NAMALWA (cell line): ENCODE data around the gene SLC36A3.

ENCODE experiments used
- DNase-seq: peaks from one replicate; pipeline ENCODE4 v3.0.0-alpha.2; 2015; ENCODE audit warnings: low spot score

SLC36A3 gene

DNA sequence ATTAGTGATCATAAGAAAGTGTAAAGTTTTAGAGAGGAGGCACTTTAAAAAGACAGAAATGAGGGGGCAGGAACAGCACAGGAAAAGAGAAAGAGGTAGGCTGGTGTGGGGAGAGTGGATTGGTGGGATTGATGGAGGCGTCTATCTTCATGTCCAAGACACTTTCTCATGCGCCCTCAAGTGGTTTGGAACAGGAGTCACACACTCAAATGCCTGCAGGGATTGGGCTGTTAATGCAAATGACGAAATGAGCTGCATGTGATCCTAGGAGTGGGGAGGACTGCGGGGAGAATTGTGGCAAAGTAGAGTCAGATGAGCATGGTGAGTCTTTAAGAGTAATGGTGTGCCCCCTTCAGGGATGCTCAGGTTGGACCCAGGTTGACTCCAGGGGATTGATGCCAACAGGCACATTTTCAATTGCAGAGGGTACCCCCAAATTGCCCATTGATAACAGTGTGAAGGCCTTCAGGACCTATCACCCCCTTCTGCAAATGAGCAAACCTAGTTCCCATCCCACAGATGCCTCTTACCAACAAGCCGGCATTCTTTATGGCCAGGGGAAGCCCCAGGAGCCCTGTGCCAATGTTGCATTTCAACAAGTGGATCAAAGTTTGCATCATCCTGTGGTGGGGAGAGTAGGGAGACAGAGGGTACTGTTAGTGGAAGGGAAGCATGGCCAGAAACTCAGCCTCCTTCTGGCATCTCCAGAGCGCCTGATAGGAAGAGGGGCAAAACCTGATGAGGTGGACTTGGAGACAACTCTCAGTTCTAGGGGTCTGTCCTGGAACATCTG lies 5.3 kb downstream of the SLC36A3 start:
- peak; percentile 66 for DNase-seq

DNA sequence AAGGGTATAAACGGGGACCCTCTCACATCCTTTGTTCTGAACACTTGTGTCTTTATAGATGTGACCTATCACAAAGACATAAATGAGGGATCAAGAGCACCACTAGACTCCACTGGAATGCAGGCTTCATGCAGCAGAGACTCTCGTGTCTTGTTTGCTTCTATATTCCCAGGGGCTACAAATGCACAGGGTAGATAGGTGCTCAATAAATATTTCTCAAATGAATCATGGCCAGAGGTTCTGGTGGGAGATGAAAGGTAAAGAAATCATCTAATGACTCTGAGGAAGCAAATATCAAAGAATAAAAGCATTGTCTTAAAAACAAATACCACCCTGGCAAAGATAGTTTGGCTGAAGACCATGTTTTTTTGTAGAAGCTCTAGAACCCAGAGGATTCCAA lies 6.6 kb downstream of the SLC36A3 start:
- DNase-seq, result no peak

DNA sequence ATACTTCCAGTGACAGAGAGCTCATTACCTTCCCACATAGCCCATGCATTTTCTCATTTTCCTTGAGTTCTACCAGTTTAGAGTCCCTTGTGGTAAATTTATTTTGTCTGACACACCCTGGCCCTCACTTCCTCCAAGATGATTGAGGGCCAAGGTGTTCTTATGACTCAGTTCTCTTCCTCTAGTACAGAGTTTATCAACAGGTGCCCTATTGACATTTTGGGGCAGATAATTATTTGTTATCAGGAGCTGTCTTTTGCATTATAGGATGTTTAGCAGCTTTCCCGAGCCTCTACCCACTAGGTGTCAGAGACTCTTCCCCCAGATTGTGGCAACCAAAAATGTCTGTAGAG lies 7.1 kb downstream of the SLC36A3 start:
- DNase-seq, result no peak

DNA sequence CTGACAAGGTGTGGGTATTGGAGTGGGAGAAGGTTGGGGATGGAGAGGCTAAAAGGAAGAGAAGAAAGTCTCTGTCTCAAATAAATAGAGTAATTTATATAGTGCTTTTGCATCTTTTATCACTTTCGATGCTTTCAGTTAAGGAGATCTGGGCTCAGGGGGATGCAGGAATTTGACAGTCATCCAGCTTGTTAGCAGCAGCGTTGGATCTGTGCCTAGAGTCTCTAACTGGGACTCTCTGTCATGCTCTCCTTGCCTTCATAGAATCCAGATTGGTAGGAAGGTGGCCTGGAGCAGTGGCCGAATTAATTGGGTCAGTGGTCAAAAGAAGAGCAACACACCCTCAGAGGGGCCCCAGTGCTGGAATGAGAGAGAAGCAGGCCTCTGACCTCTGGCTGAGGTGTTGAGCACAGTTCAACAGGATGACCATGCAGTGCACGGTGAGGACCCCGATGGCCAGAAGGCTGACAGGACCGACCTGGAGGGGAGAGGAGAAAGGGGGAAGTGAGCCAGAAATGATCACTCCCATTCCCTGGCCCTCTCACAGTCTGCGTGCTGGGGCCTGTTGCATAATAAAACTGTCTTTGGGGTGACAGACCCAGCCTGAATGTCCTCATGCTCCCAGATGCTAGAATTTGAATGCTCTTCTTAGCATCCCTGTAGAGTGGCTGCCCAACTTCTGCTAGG lies 7.6 kb downstream of the SLC36A3 start:
- no peak for DNase-seq

DNA sequence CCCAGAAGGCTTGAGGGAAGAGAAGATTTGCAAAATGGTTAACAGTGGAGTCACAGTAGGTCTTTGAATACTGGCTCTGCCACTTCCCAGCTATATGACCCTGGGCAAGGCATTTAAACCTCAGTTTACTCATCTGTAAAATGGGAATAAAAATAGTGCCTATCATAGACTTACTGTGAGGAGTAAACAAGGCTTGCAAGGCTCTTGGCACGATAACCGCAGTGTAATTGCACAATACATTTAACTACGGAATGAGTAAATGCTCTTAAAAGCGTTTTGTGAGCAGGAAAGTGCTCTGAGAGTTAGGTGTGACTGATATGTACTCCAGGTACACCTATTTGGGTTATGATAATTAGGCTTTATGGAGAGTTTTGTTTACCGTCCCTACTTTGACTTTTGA lies 8.4 kb downstream of the SLC36A3 start:
- DNase-seq, result no peak

DNA sequence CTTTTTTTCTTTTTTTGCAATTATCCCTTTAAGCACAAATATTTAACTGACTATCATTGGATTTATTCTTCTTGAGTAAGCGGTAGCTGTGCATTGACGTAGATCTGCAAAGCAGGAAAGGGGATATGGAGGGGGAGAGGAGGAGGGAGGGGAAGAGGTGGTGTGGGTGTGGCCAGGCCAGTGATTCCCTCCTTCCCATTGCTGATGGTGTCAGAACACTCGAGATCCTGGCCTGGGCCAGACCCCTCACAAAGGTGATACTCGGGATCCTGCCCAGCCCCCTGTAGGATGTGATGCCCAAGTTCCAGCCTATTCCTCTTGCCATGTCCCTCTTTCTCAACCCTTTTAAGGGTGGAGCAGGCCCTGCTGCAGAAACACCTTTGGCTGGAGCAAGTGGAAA lies 9.9 kb downstream of the SLC36A3 start:
- DNase-seq, result no peak

DNA sequence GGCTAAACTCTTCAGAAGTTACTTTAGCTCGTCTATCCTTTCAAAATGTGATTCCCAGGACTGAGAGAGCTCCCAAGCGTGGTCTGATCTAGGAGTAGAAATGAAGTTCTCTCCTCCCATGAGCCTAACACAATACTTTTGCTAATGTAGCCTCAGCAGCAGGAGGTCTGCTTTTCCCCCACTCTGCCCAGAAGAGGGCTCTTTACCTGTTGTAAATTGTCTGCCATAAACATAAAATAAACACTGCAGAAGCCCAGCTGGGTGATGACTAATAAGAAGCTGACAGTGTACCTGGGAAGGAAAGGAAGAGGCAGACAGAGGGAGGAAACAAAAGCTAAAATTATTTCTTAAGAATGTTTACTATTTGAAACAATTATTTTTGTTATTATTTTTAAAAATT lies 15.4 kb downstream of the SLC36A3 start:
- peak; percentile 31 for DNase-seq

DNA sequence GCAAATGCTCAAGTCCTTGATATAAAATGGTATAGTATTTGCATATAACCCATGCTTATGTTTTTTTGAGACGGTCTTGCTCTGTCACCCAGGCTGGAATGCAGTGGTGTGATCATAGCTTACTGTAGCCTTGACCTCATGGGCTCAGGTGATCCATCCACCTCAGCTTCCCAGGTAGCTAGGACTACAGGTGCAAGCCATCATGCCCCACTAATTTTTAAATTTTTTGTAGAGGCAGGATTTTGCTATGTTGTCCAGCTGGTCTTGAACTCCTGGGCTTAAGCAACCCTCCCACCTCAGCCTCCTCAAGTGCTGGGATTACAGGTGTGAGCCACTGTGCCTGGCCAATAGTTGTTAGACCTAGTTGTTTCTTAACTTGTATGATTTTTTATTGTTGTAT lies 17.3 kb downstream of the SLC36A3 start:
- DNase-seq, result no peak

DNA sequence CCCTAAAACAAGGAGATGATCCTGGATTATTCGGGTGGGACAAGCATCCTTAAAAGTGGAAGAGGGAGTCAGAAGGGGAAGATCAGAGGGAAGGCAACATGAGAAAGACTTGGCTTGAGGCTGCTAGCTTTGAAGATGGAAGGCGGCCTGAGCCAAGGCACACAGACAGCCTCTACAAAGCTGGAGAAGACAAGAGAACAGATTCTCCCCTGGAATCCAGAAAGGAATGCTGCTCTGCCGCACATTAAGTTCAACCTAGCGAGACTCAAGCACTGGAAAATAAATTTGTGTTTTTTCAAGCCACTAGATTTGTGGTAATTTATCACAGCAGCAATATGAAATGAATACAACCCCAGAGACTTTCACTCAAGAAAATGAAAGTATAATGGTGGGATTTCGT lies 17.9 kb downstream of the SLC36A3 start:
- no peak for DNase-seq

DNA sequence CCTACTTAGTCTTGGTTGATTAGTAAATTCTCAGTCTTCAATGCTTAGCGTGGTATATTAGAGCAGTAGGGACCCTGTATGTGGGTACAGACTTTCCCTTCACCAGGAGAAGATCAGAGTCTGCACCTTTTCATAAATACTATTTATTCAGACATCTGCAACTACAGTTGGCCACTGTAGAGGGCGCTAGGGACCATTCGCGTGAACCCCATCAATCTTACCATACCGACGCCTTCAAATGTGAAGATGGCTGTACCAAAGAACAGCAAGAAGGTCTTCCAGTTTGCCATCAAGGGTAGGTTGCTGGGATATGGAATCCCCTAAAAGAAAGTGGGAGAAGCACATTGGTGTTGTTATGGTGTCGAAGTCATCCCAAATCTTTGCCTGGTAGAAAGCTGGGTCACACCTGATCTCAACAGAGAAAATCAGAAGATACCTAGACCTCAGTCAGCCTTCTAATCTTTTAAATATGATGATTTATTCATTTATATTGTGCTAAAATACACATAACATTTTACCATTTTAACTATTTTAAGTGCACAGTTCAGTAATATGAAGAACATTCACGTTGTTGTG lies 19.1 kb downstream of the SLC36A3 start:
- DNase-seq, result peak; percentile 43

DNA sequence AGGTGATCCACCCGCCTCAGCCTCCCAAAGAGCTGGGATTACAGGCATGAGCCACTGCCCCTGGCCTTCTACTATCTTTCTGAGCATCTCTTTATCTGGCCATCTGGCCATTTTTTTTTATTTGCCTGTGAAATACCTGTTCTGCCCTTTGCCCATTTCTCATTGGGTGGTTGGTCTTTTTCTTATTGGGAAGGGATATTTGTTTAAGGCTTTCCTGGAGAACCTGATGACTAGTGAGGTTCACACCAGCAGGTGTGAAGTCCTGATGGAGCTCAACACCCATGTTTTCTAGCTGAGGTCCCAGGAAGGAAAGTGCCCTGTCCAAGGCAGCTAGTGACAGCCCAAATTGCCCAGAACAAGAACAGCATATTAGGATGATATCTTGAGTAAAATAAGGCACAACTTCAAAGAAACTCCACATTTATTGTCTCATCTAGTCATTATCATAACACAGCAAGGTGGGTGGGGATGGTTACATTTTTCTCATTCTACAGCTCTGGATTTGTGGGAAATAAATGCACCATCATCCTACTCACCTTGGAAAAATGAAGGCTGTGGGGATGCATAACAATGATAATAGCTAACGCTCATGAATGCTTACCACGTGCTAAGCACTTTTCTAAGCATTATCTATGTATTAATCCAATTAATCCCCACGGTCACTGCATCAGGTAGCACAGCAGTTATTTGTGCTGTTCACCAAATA lies 20.3 kb downstream of the SLC36A3 start:
- DNase-seq, result no peak

DNA sequence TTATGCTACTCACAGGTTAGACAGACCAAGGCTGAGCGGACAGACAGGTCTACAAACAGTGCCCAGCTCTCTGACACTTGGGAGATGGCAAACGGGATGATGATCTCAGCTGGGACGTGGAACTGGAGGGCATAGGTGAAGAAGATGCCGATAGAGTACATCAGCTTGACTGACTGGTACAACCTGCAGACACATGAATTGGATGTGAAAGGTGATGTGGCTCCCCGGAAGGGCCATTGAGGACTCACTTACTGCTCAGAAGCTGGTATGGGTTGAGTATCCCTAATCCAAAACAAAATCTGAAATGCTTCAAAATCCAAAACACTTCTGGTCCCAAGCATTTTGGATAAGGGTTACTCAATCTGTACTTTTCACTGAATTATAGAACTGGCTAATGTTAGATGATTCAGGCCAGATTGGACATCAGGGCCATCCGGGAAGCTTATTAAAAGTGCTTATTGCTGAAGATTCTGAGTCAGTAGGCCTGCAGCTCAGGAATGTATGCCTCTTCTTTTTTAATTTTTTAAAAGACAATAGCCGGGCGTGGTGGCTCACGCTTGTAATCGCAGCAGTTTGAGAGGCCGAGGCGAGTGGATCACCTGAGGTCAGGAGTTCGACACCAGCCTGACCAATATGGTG lies 22.4 kb downstream of the SLC36A3 start:
- DNase-seq, result no peak

DNA sequence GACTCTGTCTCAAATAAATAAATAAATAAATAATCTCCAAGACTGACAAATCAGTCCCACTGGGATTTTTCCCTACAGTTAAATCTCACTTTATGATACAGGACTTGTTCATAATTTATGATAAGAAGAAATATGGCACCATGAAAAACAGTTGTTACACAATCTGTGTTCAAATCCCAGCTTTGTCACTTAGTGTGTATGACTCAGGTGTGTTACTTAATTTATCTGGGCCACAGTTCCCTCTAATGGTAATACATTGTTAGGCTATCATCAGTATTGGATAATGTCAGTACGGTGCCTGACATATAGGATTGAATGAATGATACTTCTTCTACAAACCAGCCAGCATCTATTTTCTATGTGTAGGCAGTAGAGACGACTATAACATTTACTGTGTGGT lies 23.1 kb downstream of the SLC36A3 start:
- no peak for DNase-seq

DNA sequence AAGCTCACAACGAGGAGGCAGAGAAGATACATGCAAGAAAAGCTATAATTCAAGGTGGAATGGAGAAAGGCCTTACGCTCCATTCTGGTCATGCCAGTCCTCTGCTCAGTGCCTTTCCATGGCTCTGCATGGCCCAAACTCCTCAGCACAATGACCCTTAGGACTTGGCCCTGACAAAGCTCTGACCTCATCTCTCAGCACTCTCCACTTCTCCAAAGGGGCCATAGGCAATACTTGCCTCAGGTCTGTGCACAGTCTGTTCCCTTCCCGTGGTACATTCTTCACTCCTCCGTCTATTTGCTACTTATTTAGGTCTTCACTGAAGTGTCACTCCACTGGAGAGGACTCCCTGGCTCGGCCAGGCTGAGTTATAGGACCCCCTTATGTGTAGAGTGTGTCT lies 24.7 kb downstream of the SLC36A3 start:
- DNase-seq, result no peak

DNA sequence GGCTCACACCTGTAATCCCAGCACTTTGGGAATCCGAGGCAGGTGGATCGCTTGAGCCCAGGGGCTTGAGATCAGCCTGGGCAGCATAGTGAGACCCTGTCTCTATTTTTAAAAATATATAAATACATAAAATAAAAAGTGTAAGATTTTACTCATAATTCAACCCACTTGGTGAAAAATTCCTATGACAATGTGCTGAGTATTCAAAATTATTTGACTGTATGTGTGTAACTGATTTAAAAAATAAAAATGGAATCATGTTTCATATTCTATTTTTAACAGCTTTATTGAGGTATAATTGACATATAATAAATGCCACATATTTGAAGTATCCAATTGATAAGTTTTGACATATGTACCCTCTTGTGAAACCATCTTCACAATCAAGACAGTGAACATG lies 27.8 kb downstream of the SLC36A3 start:
- DNase-seq, result no peak

DNA sequence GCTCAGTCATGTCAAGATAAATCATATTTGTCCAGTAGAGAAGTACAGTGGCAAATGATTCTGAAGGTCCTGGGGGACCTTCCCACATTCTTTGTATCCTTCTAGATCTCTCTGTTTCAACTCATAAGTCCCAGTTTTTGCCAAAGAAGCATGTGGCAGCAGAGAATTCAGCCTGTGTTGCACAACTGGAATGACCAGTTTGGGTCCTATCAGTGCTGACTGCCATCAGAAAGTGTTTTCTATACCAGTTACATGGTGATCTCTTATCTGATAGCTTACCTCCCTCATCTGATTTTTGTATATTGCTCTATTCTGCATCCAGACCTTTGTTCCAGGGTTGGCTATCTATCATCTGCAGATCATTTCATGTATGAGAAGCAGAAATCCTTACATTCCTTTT lies 28.9 kb downstream of the SLC36A3 start:
- DNase-seq, result no peak

DNA sequence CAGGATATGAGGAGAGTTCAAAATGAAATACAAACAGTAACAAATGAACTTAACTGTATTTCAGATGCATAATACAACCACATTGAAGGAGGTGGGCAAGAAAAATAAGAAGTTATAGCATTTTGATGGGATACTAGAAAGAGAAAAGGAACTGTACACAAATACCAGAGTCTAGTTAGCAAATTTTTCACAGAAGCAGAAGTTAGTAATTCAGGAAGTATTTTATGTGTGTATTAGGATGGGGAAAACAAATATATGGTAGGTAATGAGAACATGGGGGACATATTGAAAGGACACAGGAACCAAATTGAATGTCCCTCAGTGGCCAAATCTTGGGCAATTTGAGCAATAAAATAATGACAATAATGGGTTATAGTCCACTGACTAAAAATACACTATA lies 32.2 kb downstream of the SLC36A3 start:
- DNase-seq, result no peak

DNA sequence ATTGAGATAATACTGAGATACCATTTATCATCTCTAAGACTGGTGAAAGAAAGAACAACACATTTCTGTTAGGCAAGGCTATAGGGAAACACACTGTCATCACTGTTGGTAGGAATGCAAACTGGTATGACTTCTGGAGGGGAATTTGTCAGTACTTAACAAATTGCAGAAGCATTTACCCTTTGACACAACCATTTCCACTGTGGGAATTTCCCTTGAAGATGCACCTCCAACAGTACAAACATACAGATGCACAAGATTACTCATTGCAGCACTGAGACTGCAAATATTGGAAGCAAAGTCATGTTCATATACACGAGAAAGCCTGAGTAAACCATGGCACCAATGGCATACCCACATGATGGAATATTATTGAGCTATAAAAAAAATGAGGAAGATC lies 33.0 kb downstream of the SLC36A3 start:
- no peak for DNase-seq

DNA sequence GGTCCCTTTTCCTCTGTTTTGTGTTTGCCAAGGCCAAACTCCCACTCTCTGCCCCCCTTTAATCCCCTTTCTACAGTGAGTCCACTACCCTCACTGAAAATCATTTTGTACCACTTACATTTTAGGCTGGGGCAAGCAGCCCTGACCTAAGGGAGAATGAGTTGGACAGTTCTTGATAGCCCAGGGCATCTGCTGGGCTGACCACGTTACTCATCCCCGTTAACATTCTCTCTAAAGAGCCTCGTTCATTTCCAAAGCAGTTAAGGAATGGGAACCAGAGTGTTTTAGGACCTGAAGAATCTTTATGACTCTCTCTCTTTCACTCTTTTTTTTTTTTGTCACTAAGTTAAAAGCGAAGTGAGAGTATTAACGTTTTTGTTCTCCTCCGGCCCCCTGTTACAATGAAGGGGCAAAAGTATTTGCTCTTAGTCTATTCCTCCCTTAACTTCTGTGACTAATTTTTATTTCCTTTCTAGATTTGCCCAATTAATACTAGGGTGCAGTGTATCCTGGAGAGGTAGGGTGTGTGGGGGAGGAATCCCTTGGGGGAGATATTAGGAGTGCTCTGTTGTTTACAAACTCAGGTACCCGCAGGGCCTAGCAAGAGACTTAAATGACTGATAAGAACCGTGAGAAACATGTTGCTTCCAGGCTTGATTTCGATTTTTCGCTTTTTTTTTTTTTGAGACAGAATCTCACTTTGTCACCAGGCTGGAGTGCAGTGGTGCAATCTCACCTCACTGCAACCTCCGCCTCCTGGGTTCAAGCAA lies 35.9 kb downstream of the SLC36A3 start:
- no peak for DNase-seq

DNA sequence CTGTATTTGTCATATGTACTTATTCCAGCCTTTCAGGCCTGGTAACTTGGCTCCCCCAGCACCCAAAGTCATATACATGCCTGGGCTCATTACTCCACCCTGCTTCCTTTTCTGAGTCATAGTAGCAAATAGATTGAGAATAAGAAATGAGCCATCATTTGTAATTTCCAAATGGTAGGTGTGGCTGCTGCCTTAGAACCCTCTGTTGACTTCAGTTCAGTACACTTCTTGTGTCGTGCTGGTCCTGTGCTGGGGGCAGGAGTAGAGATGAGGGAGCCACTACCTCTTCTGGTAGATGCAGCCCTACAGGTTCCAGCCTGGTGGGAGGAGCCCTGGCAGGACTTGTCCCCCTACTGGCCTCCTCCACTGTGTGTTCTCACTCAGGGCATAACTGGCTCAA lies 39.5 kb downstream of the SLC36A3 start:
- DNase-seq, result no peak

DNA sequence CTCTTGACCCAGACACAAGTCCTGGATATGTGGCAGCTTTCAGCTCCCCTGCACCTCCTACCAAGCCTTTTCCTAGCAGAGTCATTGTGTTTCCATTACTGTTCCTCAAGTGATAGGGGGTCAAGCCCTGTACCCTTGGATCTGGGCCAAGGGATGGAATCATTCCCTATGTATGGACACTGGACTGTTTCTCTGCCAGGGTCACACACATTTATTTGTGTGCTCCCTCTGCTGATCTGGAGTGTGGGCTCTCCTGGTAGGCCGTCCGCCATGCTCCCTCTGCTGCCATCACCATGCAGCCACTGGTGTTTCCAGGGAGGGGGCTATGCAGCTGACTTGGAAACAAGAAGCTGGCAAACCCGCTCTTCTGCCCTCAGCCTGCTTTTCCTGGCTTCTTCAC lies 41.0 kb downstream of the SLC36A3 start:
- no peak for DNase-seq

DNA sequence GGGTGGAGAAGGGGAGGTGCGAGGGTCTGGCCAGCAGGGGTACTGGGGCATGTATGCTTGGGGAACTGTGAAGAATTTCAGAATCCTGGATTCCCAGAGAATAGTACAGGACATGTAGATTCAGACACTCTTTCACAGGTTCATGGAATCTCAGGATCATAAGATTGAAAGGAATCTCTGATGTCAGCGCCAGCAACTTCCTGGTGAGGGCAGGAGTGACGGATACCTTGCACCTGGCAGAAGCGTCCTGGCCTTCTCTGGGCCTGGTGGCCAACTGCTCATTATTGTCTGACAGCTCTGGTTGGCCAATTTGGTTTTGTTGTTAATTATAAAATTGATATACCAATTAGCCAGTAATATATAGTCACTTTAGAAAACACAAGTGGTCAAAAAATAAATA lies 43.6 kb downstream of the SLC36A3 start:
- no peak for DNase-seq
